Mucosa of descending colon (tissue), 3 donors: ENCODE results near the gene RBCK1. TPM values are rescaled to one million over a fixed set of nuclear protein-coding genes. Genes with fewer than 3 reads are reported as not detected.
"Not testable (repeated sequence)": the region's sequence is repeated elsewhere in the genome, so short reads cannot be mapped to it uniquely, and the experiment has no call there.

Experiments used
- ATAC-seq: fragments of 200-7000 bp; cut with Tn5 transposase; one replicate; pipeline ENCODE4 v1.9.1; 2020; ENCODE audit warnings: mild to moderate bottlenecking, moderate library complexity
- DNase-seq, 3 donors: peaks; one replicate each; pipeline ENCODE4 v3.0.0-alpha.2; 2020
- H3K36me3 ChIP-seq: fragments of 200-600 bp; one replicate; pipeline ENCODE4 v1.8.0; 2021; ENCODE audit warnings: low read depth, mild to moderate bottlenecking
- H3K4me1 ChIP-seq: fragments of 200-600 bp; one replicate; pipeline ENCODE4 v1.8.0; 2021; ENCODE audit warnings: low read depth, mild to moderate bottlenecking
- H3K4me3 ChIP-seq: fragments of 200-600 bp; one replicate; pipeline ENCODE4 v1.8.0; 2021; ENCODE audit warnings: mild to moderate bottlenecking
- H3K9me3 ChIP-seq: fragments of 200-600 bp; one replicate; pipeline ENCODE4 v1.8.0; 2021; ENCODE audit warnings: mild to moderate bottlenecking
- CTCF ChIP-seq: fragments of 200-600 bp; IDR thresholded peaks from one replicate; pipeline ENCODE4 v1.8.0; 2022; ENCODE audit warnings: antibody characterized with exemption, mild to moderate bottlenecking
- intact Hi-C, 2 donors: fragments of 100-400 bp; cut with DNase I in 1 of 2; cut with micrococcal nuclease in 1 of 2; formaldehyde crosslinking; loops; one replicate each; pipeline versions ENCODE4 v1.11.0 to v1.11.1; 2022; cut with DNase I, micrococcal nuclease
- total RNA-seq, 3 donors: library from RNA; stranded (reverse); fragmentation: NEBNext Ultra II Directional in 2 of 3; extraction: Animal tissue kit (Norgen Biotek cat#: 25700) in 2 of 3; gene quantifications; one replicate each; pipeline versions ENCODE4 v1.2.1 to v1.2.4, GENCODE V29; 2021 to 2023
- donor health status: DM: no; HTN: no; CAD: no; lungs with moderate emphysema.
- donor health status: DM: no; HTN: no; CAD: no.
- donor health status: DM: no; HTN: yes; CAD: no.

RBCK1 gene
- total RNA-seq, 3 donors from 2014 or later, result 97.5 to 124 (median 117) TPM

GRCh38 chr20:391041-391711 is 16.9 kb upstream of the RBCK1 start:
- DNase-seq (peak in 1 of 3 donors; percentile 12), ATAC-seq (no peak)
- no peaks in the 10 kb centered on the region for H3K36me3 ChIP-seq
- no peak overlapping the region for H3K4me3 ChIP-seq
- H3K4me1 ChIP-seq, result no peaks in the 10 kb centered on the region
- intact Hi-C loops, result no loop called here
- no peak for TF ChIP-seq CTCF
- H3K9me3 ChIP-seq, result no peaks in the 10 kb centered on the region

GRCh38 chr20:393296-393695 is 14.8 kb upstream of the RBCK1 start:
- not testable (repeated sequence) for H3K36me3 ChIP-seq, H3K9me3 ChIP-seq

GRCh38 chr20:396252-396618 is 11.9 kb upstream of the RBCK1 start:
- Histone ChIP-seq H3K4me1 (no peaks in the 10 kb centered on the region), H3K36me3 (no peaks in the 10 kb centered on the region), H3K4me3 (no peak overlapping the region), H3K9me3 (no peaks in the 10 kb centered on the region)
- DNase-seq (peak in 1 of 3 donors; percentile 18), ATAC-seq (no peak)
- intact Hi-C loops, result no loop called here
- no peak for TF ChIP-seq CTCF

More at GRCh38 chr20:393296-393695, 14.8 kb upstream of the RBCK1 start:
- ATAC-seq, H3K4me1 ChIP-seq, DNase-seq, H3K4me3 ChIP-seq, intact Hi-C loops: not testable (repeated sequence)

- peak; percentile 58 for ATAC-seq
These were observed 11.3 kb upstream of the RBCK1 start for GRCh38 chr20:396619-397431.

GRCh38 chr20:397432-398237 is 10.5 kb upstream of the RBCK1 start:
- intact Hi-C loops, result no loop called here
- H3K9me3 ChIP-seq, result no peaks in the 10 kb centered on the region
- DNase-seq (peak in 1 of 3 donors; percentile 4), ATAC-seq (no peak)
- H3K4me1 ChIP-seq, result no peaks in the 10 kb centered on the region
- no peak overlapping the region for H3K4me3 ChIP-seq
- no peak for TF ChIP-seq CTCF
- H3K36me3 ChIP-seq, result no peaks in the 10 kb centered on the region

More at GRCh38 chr20:396619-397431, 11.3 kb upstream of the RBCK1 start:
- Histone ChIP-seq H3K4me3 (no peak overlapping the region), H3K9me3 (no peaks in the 10 kb centered on the region), H3K36me3 (no peaks in the 10 kb centered on the region), H3K4me1 (no peaks in the 10 kb centered on the region)
- intact Hi-C loops, result no loop called here
- DNase-seq, result peak in 1 of 3 donors; percentile 13
- TF ChIP-seq CTCF, result no peak
